ENCODE measurements around the gene NR6A1. TPM values are rescaled to one million over a fixed set of nuclear protein-coding genes. Genes with fewer than 3 reads are reported as not detected.

Gene NR6A1
- total RNA-seq, 2 experiments from 2014 or later = 17.5 to 23.0 TPM

- no peak overlapping the region for H3K4me3 ChIP-seq (ENCODE audit: low read depth, low read length, poor library complexity, severe bottlenecking)
- no peaks in the 10 kb centered on the region for H3K79me2 ChIP-seq (ENCODE audit: insufficient read depth, low read depth, low read length)
- H3K36me3 ChIP-seq (ENCODE audit: insufficient read depth, low read length) = peaks cover 12% of the 10 kb centered on the region
- no peak overlapping the region for H2AFZ ChIP-seq (ENCODE audit: low read length)
- intact Hi-C loops (cut with micrococcal nuclease; ENCODE audit: unreplicated experiment) = no loop called here
- DNase-seq (ENCODE audit: low spot score) = no peak
- ChIA-PET CTCF (ENCODE audit: unreplicated experiment) (no interaction called here), POLR2A (interaction anchor here (0.6 to 1.1 kb wide), 6 partner anchors 12 to 1795 kb away, joined by 3 to 4 read pairs (median 3); no protein-coding TSS in a partner anchor)
- H3K4me1 ChIP-seq (ENCODE audit: insufficient read depth, low read length, poor library complexity, severe bottlenecking) = peaks cover 7% of the 10 kb centered on the region
- H3K9me2 ChIP-seq (ENCODE audit: insufficient read depth, low read length) = no peaks in the 10 kb centered on the region
- H3K4me2 ChIP-seq (ENCODE audit: low read length) = no peak overlapping the region
- peaks cover 4% of the 10 kb centered on the region for H4K20me1 ChIP-seq (ENCODE audit: insufficient read depth, low read length)
- no TSS peak for BruUV-seq (replicated peaks)
- no peaks in the 10 kb centered on the region for H3K9me3 ChIP-seq (ENCODE audit: low read length)
- no peak overlapping the region for H3K27ac ChIP-seq (ENCODE audit: low read depth, low read length, poor library complexity, severe bottlenecking)
- no peak for TF ChIP-seq EZH2phosphoT487 (IDR thresholded peaks at IDR 0.05; ENCODE audit: borderline replicate concordance, low read depth, low read length)
Measured at GRCh38 chr9:124680714-124681390, 90.3 kb downstream of the NR6A1 start.

- DNase-seq (ENCODE audit: low spot score) = no peak
- Histone ChIP-seq H3K4me1 (ENCODE audit: insufficient read depth, low read length, poor library complexity, severe bottlenecking) (peaks cover 7% of the 10 kb centered on the region), H3K9me2 (ENCODE audit: insufficient read depth, low read length) (no peaks in the 10 kb centered on the region), H3K4me3 (ENCODE audit: low read depth, low read length, poor library complexity, severe bottlenecking) (no peak overlapping the region), H3K4me2 (ENCODE audit: low read length) (no peak overlapping the region), H2AFZ (ENCODE audit: low read length) (no peak overlapping the region), H3K9me3 (ENCODE audit: low read length) (no peaks in the 10 kb centered on the region), H3K27ac (ENCODE audit: low read depth, low read length, poor library complexity, severe bottlenecking) (no peak overlapping the region), H3K36me3 (ENCODE audit: insufficient read depth, low read length) (peaks cover 19% of the 10 kb centered on the region), H3K79me2 (ENCODE audit: insufficient read depth, low read depth, low read length) (0 out of 2 replicates have a peak, but pooled peaks cover 5% of the 10 kb centered on the region), H4K20me1 (ENCODE audit: insufficient read depth, low read length) (peaks cover 4% of the 10 kb centered on the region)
- POLR2A ChIA-PET = interaction anchor here (1.6 kb wide), 1 partner anchor 18 kb away, joined by 4 read pairs; no protein-coding TSS in a partner anchor
- intact Hi-C loops (cut with micrococcal nuclease; ENCODE audit: unreplicated experiment) = no loop called here
- TF ChIP-seq EZH2phosphoT487 (IDR thresholded peaks at IDR 0.05; ENCODE audit: borderline replicate concordance, low read depth, low read length) = no peak
- no peak for TF ChIP-seq CTCF (conservative IDR thresholded peaks at IDR 0.05; ENCODE audit: low read length)
- CTCF ChIA-PET (ENCODE audit: unreplicated experiment) = interaction anchor here (0.6 kb wide), 1 partner anchor 58 kb away, joined by 3 read pairs; no protein-coding TSS in a partner anchor
- no TSS peak for BruUV-seq (replicated peaks)
Measured at GRCh38 chr9:124680049-124680448, 91.1 kb downstream of the NR6A1 start.

GRCh38 chr9:124676159-124676551, 95.0 kb downstream of the NR6A1 start:
- H2AFZ ChIP-seq (ENCODE audit: low read length) = no peak overlapping the region
- H3K79me2 ChIP-seq (ENCODE audit: insufficient read depth, low read depth, low read length) = 0 out of 2 replicates have a peak, but pooled peaks cover 10% of the 10 kb centered on the region
- ChIA-PET POLR2A (interaction anchor here (0.6 to 1.6 kb wide), 3 partner anchors 10 to 1724 kb away, joined by 3 to 6 read pairs (median 3); no protein-coding TSS in a partner anchor), CTCF (ENCODE audit: unreplicated experiment) (no interaction called here)
- no peak for DNase-seq (ENCODE audit: low spot score)
- H3K27ac ChIP-seq (ENCODE audit: low read depth, low read length, poor library complexity, severe bottlenecking) = no peak overlapping the region
- H3K9me2 ChIP-seq (ENCODE audit: insufficient read depth, low read length) = no peaks in the 10 kb centered on the region
- BruUV-seq (replicated peaks) = no TSS peak
- H4K20me1 ChIP-seq (ENCODE audit: insufficient read depth, low read length) = peaks cover 4% of the 10 kb centered on the region
- no peak overlapping the region for H3K4me2 ChIP-seq (ENCODE audit: low read length)
- H3K36me3 ChIP-seq (ENCODE audit: insufficient read depth, low read length) = peaks cover 11% of the 10 kb centered on the region; the same call in 1 of the 2 replicates
- H3K4me3 ChIP-seq (ENCODE audit: low read depth, low read length, poor library complexity, severe bottlenecking) = no peak overlapping the region
- H3K9me3 ChIP-seq (ENCODE audit: low read length) = no peaks in the 10 kb centered on the region
- peaks cover 7% of the 10 kb centered on the region for H3K4me1 ChIP-seq (ENCODE audit: insufficient read depth, low read length, poor library complexity, severe bottlenecking)
- intact Hi-C loops (cut with micrococcal nuclease; ENCODE audit: unreplicated experiment) = no loop called here
- TF ChIP-seq EZH2phosphoT487 (IDR thresholded peaks at IDR 0.05; ENCODE audit: borderline replicate concordance, low read depth, low read length) (no peak), CTCF (conservative IDR thresholded peaks at IDR 0.05; ENCODE audit: low read length) (no peak)
